GM19397 (cell line): ENCODE measurements around the gene SMG7.

Source experiments
- ATAC-seq: cut with Tn5 transposase; IDR thresholded peaks from one replicate; pipeline ENCODE4 v1.9.1; 2021; ENCODE audit warnings: mild to moderate bottlenecking, moderate library complexity; ENCODE audit not compliant: unreplicated experiment

The SMG7 gene

DNA sequence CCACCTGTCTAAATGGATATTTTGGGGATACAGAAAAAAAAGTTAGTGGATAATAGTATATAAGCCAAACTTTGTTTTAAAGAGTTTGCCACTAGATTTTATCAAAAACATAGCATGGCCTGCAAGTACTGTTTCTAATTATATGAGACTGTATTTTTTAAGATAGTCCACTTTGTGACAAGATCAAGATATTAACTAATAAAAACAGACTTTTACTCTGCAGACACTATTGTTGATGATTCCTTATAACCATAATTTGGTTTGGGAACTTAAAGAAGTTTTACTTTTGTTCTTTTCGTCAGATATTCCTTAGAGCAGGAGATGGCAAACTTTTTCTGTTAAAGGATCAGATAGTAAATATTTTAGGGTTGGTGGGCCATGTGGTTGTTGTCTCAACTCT is 36.4 kb downstream of the SMG7 start:
- no peak for ATAC-seq

GRCh38 chr1:183512450-183512849 is 40.2 kb downstream of the SMG7 start:
- ATAC-seq, result no peak

GRCh38 chr1:183514235-183514634 is 41.9 kb downstream of the SMG7 start:
- ATAC-seq, result no peak

GRCh38 chr1:183515002-183515689 is 42.8 kb downstream of the SMG7 start:
- no peak for ATAC-seq

DNA sequence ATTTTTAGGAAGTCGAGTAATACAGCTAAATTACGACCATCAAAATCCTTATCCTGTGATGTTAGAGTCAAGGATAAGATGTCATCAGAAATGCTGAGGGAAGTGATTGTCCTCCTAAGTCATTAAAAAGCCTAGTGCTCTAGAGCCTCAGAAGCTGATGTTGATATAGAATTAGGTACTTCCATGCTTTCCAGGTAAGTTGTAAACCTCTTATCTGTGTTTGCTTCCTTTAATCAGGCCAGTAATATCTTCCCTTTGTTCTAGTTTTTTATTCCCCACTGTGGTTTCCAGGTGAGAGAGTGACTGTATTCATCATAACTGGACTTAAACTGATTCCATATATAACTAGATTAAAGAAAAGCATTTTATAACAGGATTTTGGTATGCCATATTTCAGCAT is 44.4 kb downstream of the SMG7 start:
- ATAC-seq, result no peak

DNA sequence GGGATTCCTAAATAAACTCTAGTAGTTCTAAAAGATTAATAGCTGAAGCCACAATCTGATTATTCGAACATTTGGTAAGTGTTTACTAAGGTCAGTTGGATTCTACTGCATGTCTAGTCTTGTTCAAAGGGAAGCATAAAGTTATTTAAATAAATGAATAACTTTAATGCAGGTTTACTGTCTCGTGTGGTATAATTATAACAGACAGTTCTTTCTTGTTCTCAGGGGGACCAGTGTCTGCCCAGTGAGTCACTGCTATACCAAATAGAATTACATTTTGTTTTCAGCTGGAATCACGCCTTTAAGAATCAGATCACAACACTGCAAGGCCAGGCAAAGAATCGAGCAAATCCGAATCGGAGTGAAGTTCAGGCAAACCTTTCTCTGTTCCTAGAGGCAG is 45.1 kb downstream of the SMG7 start:
- ATAC-seq, result no peak

DNA sequence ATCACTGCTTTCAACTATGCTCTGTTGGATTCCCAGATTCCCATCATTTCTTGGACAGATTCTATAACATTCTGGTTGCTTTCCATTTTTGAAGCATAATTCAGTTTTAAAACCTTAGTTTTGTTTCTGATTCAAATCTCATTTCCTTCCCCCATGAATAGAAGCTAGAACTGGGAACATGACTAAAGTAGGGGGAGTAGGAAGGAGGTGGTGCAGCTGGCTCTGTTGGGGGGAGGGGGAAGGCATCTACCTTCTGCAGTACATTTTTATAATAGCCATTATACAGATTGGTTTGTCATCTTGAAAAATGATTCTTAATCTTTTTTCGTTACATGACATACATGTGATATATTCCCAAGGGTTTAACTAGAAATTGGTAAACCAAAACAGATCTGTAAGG is 48.1 kb downstream of the SMG7 start:
- no peak for ATAC-seq

DNA sequence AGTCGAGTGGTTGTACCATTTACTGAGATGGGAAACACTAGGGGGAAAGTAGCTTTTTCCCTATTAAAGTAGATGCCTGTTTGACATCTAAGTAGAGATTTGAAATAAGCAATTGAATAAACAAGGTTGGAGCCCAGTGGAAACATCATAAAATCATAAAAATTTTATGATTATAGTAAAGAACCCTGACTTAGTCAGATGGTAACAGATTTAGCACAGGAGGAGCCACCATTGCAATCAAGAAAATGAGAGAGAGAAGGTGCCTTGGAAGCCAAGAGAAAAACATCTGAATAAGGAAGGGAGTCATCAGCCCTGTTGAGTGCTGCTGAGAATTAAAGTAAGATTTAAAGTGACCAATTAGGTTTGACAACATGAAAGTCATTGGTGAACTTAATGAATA is 49.8 kb downstream of the SMG7 start:
- no peak for ATAC-seq

DNA sequence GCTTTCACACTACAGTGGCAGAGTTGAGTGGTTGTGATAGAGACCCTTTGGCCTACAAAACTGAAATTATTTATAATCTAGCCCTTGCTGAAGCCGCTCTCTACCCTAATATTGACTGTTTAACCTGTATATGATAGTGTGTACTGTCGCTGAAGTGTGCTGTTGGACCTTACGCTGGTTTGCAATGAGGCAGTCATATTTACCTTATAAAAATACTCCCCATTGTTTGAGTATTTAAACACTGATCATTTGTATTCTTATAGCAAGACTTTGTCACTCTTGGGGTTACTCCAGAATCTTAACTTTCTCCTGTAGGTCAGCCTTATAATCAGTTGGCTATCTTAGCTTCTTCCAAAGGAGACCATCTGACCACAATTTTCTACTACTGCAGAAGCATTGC is 56.3 kb downstream of the SMG7 start:
- ATAC-seq, result no peak

DNA sequence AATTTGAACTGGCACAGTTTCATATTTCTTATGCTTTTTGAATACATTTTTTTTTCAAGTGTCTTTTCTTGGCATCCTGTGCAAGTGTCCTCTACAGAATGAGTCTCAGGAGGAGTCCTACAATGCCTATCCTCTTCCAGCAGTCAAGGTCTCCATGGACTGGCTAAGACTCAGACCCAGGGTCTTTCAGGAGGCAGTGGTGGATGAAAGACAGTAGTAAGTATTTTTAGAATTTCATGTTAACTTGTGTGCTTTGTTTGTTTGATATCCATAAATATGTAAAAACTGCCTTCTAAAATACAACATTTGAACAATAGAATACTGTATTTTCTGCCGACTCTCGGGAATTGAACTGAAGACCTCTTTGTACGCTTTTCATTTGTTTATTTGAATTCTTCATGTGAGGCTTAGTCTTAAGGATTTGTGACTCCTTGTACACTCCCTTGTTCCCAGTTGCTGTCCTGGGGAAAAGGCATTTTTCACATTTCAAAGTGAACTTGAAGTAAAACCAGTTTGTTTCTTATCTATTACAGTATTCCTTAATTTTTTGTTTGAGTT is 61.4 kb downstream of the SMG7 start:
- ATAC-seq, result no peak

DNA sequence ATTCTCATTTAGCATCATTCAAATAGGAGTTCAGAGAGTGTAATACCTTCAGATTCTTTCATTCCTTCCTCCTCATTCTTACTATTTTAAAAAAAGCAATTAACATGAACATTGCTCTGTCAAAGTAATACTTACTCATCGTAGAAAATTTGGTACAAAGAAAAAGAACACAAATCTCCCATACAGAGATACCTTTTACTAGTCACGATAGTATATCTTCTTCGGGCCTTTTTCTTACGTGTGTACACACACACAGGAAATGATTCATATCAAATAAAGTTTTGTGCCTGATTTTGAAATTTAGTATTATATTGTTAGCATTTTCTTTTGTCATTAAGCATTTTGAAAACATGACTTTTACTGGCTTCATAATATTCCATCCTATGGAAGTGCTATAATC is 65.1 kb downstream of the SMG7 start:
- no peak for ATAC-seq

- no peak for ATAC-seq
Observed at GRCh38 chr1:183543619-183544204, 71.4 kb downstream of the SMG7 start.

- no peak for ATAC-seq
Observed at GRCh38 chr1:183544598-183545297, 72.4 kb downstream of the SMG7 start.

- no peak for ATAC-seq
Observed at GRCh38 chr1:183546427-183546826, 74.1 kb downstream of the SMG7 start.

- no peak for ATAC-seq
Observed at GRCh38 chr1:183548116-183548515, 75.8 kb downstream of the SMG7 start.

GRCh38 chr1:183550915-183551314 is 78.6 kb downstream of the SMG7 start:
- ATAC-seq, result no peak

GRCh38 chr1:183551924-183552323 is 79.6 kb downstream of the SMG7 start:
- ATAC-seq, result no peak

- no peak for ATAC-seq
Observed at GRCh38 chr1:183552441-183552840, 80.1 kb downstream of the SMG7 start.

GRCh38 chr1:183552891-183553290 is 80.6 kb downstream of the SMG7 start:
- ATAC-seq, result no peak

GRCh38 chr1:183553331-183553730 is 81.0 kb downstream of the SMG7 start:
- ATAC-seq, result no peak

- ATAC-seq, result no peak
Observed at GRCh38 chr1:183553764-183554163, 81.5 kb downstream of the SMG7 start.

GRCh38 chr1:183554577-183554976 is 82.3 kb downstream of the SMG7 start:
- ATAC-seq, result no peak
